ENCODE results near the gene MSS51.
A peak's percentile ranks its signal among the peaks of the same experiment; 100 is the strongest.
"Not testable (repeated sequence)": the region's sequence is repeated elsewhere in the genome, so short reads cannot be mapped to it uniquely, and the experiment has no call there.

Gene MSS51

GRCh38 chr10:73414230-73414945 is 19.0 kb downstream of the MSS51 start:
- DNase-seq (ENCODE audit: low spot score), result no peak

DNA sequence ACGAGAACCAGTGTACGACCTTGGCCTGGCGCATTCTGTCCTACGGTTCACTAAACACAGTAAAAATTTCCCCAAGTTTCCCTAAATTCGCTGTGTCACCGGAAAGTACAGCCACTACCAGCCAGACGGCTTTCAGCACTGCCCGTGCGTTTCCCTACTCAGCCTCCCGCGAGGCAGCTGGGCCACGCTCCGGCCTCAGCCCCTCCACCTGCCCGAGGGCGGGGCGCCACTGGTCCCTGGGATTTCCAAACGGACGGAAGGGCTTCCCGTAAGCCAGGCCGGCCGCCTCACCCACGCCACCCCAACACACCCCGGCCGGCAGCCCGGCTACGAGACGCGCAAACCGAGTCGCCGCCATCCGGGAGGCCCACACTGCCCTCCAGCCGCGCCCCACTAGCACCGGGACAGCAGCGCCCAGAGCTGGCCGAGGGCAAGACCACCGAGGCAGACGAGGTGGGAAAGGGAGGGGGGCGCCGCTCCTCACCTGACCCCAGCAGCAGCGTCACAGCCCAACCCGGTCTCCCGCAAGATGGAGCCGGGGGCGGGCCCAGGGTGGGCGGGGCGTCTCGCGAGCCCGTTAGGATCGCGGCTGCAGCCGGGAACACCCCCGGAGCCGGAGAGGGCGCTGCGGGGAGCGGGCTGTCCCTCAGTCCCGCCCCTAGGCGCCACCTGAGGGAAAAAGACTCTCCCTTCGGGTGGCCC is 19.7 kb downstream of the MSS51 start, which contains the start of gene ANXA7:
TSS of gene ANXA7 (minus strand) at position 531 of the 702 bp plus-strand sequence. CDS start 13,202 bp downstream, outside the sequence.
- peak; percentile 99 for DNase-seq (ENCODE audit: low spot score)

DNA sequence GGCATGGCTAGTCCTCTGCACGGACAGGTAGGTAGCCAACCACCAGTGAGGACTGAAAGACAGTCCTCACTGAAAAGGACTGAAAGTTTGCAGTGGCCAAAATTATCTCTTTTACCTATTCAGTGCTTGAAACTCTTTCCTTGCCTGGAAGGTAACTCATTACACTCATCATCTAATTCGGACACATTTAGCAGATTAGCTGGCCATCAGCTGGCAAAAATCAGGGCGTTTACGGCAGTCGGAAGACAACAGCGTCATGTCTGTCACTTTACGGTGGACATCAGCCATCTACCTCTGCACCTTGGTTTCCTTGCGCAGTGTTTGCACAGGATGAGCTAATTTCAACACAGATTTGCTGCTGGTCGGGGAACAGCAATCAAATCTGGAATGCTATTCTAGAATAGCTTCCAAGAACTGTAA is 20.2 kb downstream of the MSS51 start:
- DNase-seq (ENCODE audit: low spot score), result peak; percentile 44

DNA sequence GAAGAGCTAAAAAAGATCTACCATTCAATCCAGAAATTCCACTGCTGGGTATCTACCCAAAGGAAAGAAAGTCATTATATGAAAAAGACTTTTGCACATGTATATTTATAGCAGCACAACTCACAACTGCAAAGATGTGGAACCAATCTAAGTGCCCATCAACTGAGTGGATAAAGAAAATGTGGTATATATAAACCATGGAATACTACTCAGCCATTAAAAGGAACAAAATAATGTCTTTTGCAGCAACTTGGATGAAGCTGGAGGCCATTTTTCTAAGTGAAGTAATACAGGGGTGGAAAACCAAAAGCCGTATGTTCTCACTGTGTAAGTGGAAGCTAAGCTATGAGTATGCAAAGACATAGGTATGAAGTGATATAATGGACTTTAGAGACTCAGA is 22.5 kb downstream of the MSS51 start:
- no peak for DNase-seq (ENCODE audit: low spot score)

DNA sequence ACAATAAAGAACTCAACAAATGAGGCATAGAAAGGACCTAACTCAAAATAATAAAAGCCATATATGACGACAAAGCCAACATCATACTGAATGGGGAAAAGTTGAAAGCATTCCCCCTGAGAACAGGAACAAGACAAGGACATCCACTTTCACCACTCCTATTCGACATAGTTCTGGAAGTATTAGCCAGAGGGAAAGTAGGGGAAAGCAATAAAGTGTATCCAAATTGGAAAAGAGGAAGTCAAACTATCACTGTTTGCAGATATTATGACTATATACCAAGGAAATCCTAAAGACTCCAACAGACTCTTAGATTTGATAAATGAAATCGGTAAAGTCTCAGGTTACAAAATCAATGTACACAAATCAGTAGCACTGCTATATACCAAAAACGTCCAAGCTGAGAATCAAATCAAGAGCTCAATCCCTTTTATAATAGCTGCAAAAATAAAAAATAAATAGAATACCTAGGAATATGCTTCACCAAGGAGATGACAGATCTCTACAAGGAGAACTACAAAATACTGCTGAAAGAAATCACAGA is 24.3 kb downstream of the MSS51 start:
- no peak for DNase-seq (ENCODE audit: low spot score)

DNA sequence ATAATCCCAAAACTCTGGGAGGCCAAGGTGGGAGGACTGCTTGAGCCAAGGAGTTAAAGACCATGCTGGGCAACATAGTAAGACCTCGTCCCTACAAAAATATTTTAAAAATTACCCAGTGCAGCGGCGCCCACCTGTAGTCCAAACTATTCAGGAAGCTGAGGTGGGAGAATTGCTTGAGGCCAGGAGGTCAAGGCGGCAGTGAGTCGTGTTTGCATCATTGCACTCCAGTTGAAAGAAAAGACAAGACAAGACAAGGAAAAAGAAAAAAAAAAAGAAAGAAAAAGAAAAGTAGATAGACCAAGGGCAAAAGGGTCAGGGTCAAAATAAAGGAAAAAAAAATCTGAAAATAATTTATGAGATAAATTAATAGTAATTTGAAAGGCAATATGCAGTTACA is 25.3 kb downstream of the MSS51 start:
- DNase-seq (ENCODE audit: low spot score), result no peak

DNA sequence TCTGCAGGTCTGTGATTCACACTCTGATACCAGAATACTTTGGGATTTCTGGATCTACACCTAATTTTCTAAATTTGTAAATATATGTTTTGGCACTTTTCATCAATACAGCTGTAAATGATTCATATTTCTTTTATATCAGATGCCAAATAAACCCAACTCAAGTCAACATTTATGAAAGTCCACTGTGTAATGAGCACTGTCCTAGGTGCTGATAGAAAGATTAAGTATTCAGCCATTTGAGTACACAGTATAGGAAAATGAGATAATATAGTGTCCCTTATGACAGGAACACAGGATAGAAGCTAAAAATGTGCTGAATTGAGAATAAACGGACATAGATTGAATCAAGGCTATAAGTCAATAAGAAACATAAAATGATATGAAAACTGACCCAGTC is 25.9 kb downstream of the MSS51 start:
- no peak for DNase-seq (ENCODE audit: low spot score)

GRCh38 chr10:73406846-73407245 is 26.5 kb downstream of the MSS51 start:
- no peak for DNase-seq (ENCODE audit: low spot score)

- no peak for DNase-seq (ENCODE audit: low spot score)
These were observed 27.8 kb downstream of the MSS51 start for GRCh38 chr10:73405556-73405955.

GRCh38 chr10:73404690-73405089 is 28.7 kb downstream of the MSS51 start:
- no peak for DNase-seq (ENCODE audit: low spot score)

GRCh38 chr10:73401636-73402035 is 31.7 kb downstream of the MSS51 start:
- no peak for DNase-seq (ENCODE audit: low spot score)

- no peak for DNase-seq (ENCODE audit: low spot score)
These were observed 34.3 kb downstream of the MSS51 start for GRCh38 chr10:73399063-73399462.

DNA sequence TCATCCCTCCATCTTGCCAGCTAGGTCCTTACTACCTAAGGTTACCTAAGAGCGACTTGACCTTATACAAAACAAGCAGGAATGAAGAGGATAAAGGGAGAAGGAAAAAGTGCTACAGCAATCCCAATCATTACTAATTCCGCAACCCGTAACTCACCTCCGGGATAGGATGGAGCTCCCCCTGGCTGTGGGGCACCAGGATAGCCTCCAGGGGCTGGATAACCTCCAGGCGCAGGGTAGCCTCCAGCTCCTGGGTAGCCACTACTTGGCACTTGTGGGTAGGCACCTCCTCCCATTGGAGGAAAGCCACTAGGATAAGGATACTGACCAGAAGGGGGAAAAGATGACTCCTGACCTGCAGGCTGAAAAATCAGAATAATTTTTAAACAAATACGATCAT is 35.3 kb downstream of the MSS51 start:
- no peak for DNase-seq (ENCODE audit: low spot score)

DNA sequence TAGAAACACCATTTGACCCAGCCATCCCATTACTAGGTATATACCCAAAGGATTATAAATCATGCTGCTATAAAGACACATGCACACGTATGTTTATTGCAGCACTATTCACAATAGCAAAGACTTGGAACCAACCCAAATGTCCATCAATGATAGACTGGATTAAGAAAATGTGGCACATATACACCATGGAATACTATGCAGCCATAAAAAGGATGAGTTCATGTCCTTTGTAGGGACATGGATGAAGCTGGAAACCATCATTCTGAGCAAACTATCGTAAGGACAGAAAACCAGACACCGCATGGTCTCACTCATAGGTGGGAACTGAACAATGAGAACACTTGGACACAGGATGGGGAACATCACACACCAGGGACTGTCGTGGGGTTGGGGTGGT is 39.0 kb downstream of the MSS51 start:
- not testable (repeated sequence) for DNase-seq (ENCODE audit: low spot score)

DNA sequence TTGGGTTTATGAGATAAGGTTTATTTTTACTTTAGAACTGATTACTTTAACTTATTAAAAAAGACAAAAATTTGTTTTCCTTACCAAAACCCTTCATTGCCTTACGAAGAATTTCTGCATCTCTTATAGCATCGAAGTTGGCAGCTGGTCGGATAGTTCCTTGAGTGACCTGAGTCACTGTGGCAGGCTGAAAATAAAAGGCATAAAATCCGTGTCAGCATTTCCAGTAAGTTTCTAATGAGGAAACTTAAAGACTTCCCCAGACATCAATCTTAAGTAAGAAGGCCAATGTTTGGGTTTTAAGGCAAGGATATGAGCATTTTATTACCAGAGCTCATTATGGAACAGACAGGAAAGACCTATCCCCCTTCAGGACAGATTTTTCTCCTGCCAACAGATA is 45.1 kb downstream of the MSS51 start:
- no peak for DNase-seq (ENCODE audit: low spot score)

DNA sequence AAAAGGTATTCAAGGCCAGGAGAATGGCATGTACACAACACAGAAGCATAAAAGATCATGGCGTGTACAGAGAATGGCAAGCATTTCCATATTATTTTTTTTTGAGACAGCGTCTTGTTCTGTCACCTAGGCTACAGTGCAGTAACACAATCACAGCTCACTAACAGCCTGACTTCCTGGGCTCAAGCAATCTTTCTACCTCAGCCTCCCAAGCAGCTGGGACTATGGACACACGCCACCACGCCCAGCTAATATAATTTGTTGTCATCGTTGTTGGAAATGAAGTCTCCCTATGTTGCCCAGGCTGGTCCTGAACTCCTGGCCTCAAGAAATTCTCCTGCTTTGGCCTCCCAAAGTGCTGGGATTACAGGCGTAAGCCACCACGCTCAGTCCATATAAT is 46.8 kb downstream of the MSS51 start:
- DNase-seq (ENCODE audit: low spot score), result no peak

- DNase-seq (ENCODE audit: low spot score), result no peak
These were observed 54.2 kb downstream of the MSS51 start for GRCh38 chr10:73379064-73379748.

GRCh38 chr10:73376679-73377078 is 56.7 kb downstream of the MSS51 start:
- no peak for DNase-seq (ENCODE audit: low spot score)
